Adrenal gland (tissue), 12 donors: Measurements from ENCODE around the gene DGCR8. TPM values are rescaled to one million over a fixed set of nuclear protein-coding genes. Genes with fewer than 3 reads are reported as not detected.

Source experiments
- DNase-seq, 7 donors: peaks; one replicate each; pipeline ENCODE4 v3.0.0-alpha.2; 2019 to 2020
- H3K27ac ChIP-seq, 5 donors: fragments of 200-600 bp; sonication (generic) in 4 of 5; 1 replicate in 3 of 5; 2 replicates in 2 of 5; pipeline versions ENCODE4 v1.5.1 to v1.8.0; 2016 to 2020; ENCODE audit warnings: mild to moderate bottlenecking in 1 of 5
- H3K27me3 ChIP-seq: fragments of 200-600 bp; 2 replicates; pipeline ENCODE4 v1.8.0; 2021
- H3K36me3 ChIP-seq, 2 donors: fragments of 200-600 bp; replicated peaks in 1 of 2; 1 replicate in 1 of 2; 2 replicates in 1 of 2; pipeline versions ENCODE4 v1.5.1 to v1.8.0; 2018 to 2022
- H3K4me1 ChIP-seq, 2 donors: fragments of 200-600 bp; replicated peaks in 1 of 2; 1 replicate in 1 of 2; 2 replicates in 1 of 2; pipeline versions ENCODE4 v1.5.1 to v1.8.0; 2018 to 2021
- H3K4me3 ChIP-seq, 4 donors: fragments of 200-600 bp; sonication (generic) in 3 of 4; one replicate each; pipeline ENCODE4 v1.5.1; 2016 to 2018
- H3K9me3 ChIP-seq, 3 donors: fragments of 200-600 bp; sonication (generic) in 1 of 3; replicated peaks in 1 of 3; 1 replicate in 2 of 3; 2 replicates in 1 of 3; pipeline versions ENCODE4 v1.5.1 to v1.8.0; 2016 to 2021
- POLR2A ChIP-seq, 2 donors: fragments of 450-650 bp; IDR thresholded peaks; one replicate each; pipeline ENCODE4 v1.6.1; 2017; ENCODE audit warnings: antibody characterized with exemption in 2 of 2, mild to moderate bottlenecking in 2 of 2, moderate library complexity in 1 of 2
- WGBS, 4 donors: extraction: QIAGEN DNeasy Blood & Tissue Kit in 2 of 4; methylation state at CpG; one replicate each; pipeline versions ENCODE4 v1.1.5 to v1.1.7; 2013 to 2017; 5-methylcytosine and 5-hydroxymethylcytosine counted together
- intact Hi-C, 2 donors: fragments of 100-400 bp; cut with DNase I; formaldehyde crosslinking; loops; one replicate each; pipeline versions ENCODE4 v1.14.1 to v1.15.0; 2022 to 2023
- polyA plus RNA-seq, 3 donors: library from polyadenylated mRNA; stranded (reverse); fragments of 200-250 nt in 2 of 3; fragments of 350-450 nt in 1 of 3; fragmentation: Illumina TruSeq in 1 of 3; extraction: RNeasy Lipid Tissue Mini Kit (QIAGEN cat#74804) in 1 of 3; gene quantifications; one replicate each; pipeline ENCODE4 v1.2.3, GENCODE V29; 2013 to 2014
- total RNA-seq, 9 donors: library from RNA; depleted of rRNA in 4 of 9; stranded (reverse); fragments of >200 nt in 4 of 9; fragments of 120-200 nt in 1 of 9; fragmentation: NEBNext Ultra II Directional in 1 of 9; extraction: Animal tissue kit (Norgen Biotek cat#: 25700) in 1 of 9; gene quantifications; one replicate each; pipeline versions ENCODE4 v1.1.0 to v1.2.4, GENCODE V29; 2013 to 2023
- TF ChIP-seq, protein P1 (sequence below), 6 experiments: fragments of 450-650 bp in 4 of 6; fragments of 200-600 bp in 2 of 6; sonication (generic) in 1 of 6; IDR thresholded peaks; 1 replicate in 5 of 6; 2 replicates in 1 of 6; pipeline versions ENCODE4 v1.5.1 to v1.8.0; 2016 to 2021; ENCODE audit warnings: antibody characterized with exemption in 6 of 6, mild to moderate bottlenecking in 2 of 6, moderate library complexity in 1 of 6
- donor health status: healthy with polysubstance abuse.
- donor health status: Bipolar disorder and iron deficiency.
- donor health status: DM: yes; HTN: yes; CAD: no.
- donor health status: DM: no; HTN: no; CAD: no.
- donor health status: DM: no; HTN: no; CAD: no.
- donor health status: DM: yes; HTN: yes; CAD: no.

The DGCR8 gene
- total and polyA plus RNA-seq, 12 donors: 7.2 to 32.2 (median 22.4) TPM

- Histone ChIP-seq H3K9me3 (no peaks in the 10 kb centered on the region), H3K27ac (no peak overlapping the region), H3K4me3 (no peak overlapping the region), H3K27me3 (no peaks in the 10 kb centered on the region), H3K36me3 (peaks cover 0 to 14% of the 10 kb centered on the region in 2 donors), H3K4me1 (peaks cover 19 to 23% of the 10 kb centered on the region in 2 donors)
- TF ChIP-seq, protein P1, sequence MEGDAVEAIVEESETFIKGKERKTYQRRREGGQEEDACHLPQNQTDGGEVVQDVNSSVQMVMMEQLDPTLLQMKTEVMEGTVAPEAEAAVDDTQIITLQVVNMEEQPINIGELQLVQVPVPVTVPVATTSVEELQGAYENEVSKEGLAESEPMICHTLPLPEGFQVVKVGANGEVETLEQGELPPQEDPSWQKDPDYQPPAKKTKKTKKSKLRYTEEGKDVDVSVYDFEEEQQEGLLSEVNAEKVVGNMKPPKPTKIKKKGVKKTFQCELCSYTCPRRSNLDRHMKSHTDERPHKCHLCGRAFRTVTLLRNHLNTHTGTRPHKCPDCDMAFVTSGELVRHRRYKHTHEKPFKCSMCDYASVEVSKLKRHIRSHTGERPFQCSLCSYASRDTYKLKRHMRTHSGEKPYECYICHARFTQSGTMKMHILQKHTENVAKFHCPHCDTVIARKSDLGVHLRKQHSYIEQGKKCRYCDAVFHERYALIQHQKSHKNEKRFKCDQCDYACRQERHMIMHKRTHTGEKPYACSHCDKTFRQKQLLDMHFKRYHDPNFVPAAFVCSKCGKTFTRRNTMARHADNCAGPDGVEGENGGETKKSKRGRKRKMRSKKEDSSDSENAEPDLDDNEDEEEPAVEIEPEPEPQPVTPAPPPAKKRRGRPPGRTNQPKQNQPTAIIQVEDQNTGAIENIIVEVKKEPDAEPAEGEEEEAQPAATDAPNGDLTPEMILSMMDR (IDR thresholded peaks at IDR 0.05): no peak
- TF ChIP-seq POLR2A (IDR thresholded peaks at IDR 0.05): no peak
- intact Hi-C loops: no loop called here
- 94 to 98% (median 97%) methylated on average over 21 to 25 of the region's 25 CpGs for WGBS, 4 donors
- no peak for DNase-seq
Observed at GRCh38 chr22:20036535-20037392, 43.3 kb upstream of the DGCR8 start.

- H3K36me3 ChIP-seq: peaks cover 0 to 14% of the 10 kb centered on the region in 2 donors
- H3K27me3 ChIP-seq: no peaks in the 10 kb centered on the region
- no peak for TF ChIP-seq POLR2A (IDR thresholded peaks at IDR 0.05)
- TF ChIP-seq, protein P1 (IDR thresholded peaks at IDR 0.05): no peak
- H3K4me3 ChIP-seq: no peak overlapping the region
- H3K9me3 ChIP-seq: no peaks in the 10 kb centered on the region
- H3K27ac ChIP-seq: no peak overlapping the region
- peaks cover 14 to 19% of the 10 kb centered on the region in 2 donors for H3K4me1 ChIP-seq
- DNase-seq: no peak
- intact Hi-C loops: no loop called here
- 82 to 100% (median 89%) methylated on average over 3 of the region's 3 CpGs for WGBS, 4 donors
Observed at GRCh38 chr22:20037419-20037818, 42.6 kb upstream of the DGCR8 start.

- TF ChIP-seq POLR2A (IDR thresholded peaks at IDR 0.05): no peak
- TF ChIP-seq, protein P1 (IDR thresholded peaks at IDR 0.05): no peak
- Histone ChIP-seq H3K27ac (no peak overlapping the region), H3K36me3 (peaks cover 0 to 26% of the 10 kb centered on the region in 2 donors), H3K4me3 (no peak overlapping the region), H3K27me3 (no peaks in the 10 kb centered on the region), H3K4me1 (peaks cover 2 to 7% of the 10 kb centered on the region in 2 donors), H3K9me3 (no peaks in the 10 kb centered on the region)
- 87 to 96% (median 93%) methylated on average over 4 to 7 of the region's 7 CpGs for WGBS, 4 donors
- no peak for DNase-seq
- intact Hi-C loops: no loop called here
Observed at GRCh38 chr22:20038574-20038973, 41.5 kb upstream of the DGCR8 start.

- WGBS, 4 donors: 89 to 97% (median 94%) methylated on average over 6 to 9 of the region's 9 CpGs
- no peak for DNase-seq
- no peaks in the 10 kb centered on the region for H3K9me3 ChIP-seq
- H3K27ac ChIP-seq: no peak overlapping the region
- H3K4me1 ChIP-seq: no peaks in the 10 kb centered on the region
- H3K4me3 ChIP-seq: no peak overlapping the region
- H3K27me3 ChIP-seq: no peaks in the 10 kb centered on the region
- no peak for TF ChIP-seq POLR2A (IDR thresholded peaks at IDR 0.05)
- peaks cover 0 to 36% of the 10 kb centered on the region in 2 donors for H3K36me3 ChIP-seq
- intact Hi-C loops: no loop called here
Observed at GRCh38 chr22:20039683-20040325, 40.2 kb upstream of the DGCR8 start.
